BJ (cell line): ENCODE measurements around the gene PDE5A. TPM values are rescaled to one million over a fixed set of nuclear protein-coding genes. Genes with fewer than 3 reads are reported as not detected.

Experiments
- CTCF ChIA-PET: fragments of 350-600 bp; formaldehyde crosslinking; extraction: SDS; loops from one replicate; lab custom pipeline; 2021; ENCODE audit warnings: antibody characterized with exemption, inconsistent platforms; lab: Yijun Ruan, JAX
- POLR2A ChIA-PET: fragments of 300-600 bp; sonication (Branson Sonifier 250); formaldehyde crosslinking; extraction: SDS; loops from one replicate; lab custom pipeline; 2021; ENCODE audit warnings: antibody characterized with exemption; lab: Charles Lee
- DNase-seq: peaks from one replicate; pipeline ENCODE4 v3.0.0-alpha.2; 2011; ENCODE audit warnings: low read depth
- H3K27me3 ChIP-seq: 2 replicates; pipeline ENCODE4 v1.6.0; 2011; ENCODE audit warnings: low read length; ENCODE audit not compliant: control insufficient read depth, insufficient read depth
- H3K36me3 ChIP-seq: 2 replicates; pipeline ENCODE4 v1.5.1; 2011; ENCODE audit warnings: low read length; ENCODE audit not compliant: control insufficient read depth, insufficient read depth
- H3K4me3 ChIP-seq: 2 replicates; pipeline ENCODE4 v1.5.1; 2011; ENCODE audit warnings: low read depth, mild to moderate bottlenecking, control low read depth, low read length
- polyA plus RNA-seq: library from polyadenylated mRNA; depleted of rRNA; stranded (reverse); fragments of >200 nt; gene quantifications from 2 replicates; pipeline ENCODE4 v1.2.3, GENCODE V29; 2011
- TF ChIP-seq, protein P1 (sequence below): IDR thresholded peaks from 2 replicates; pipeline ENCODE4 v1.5.1; 2011; ENCODE audit warnings: low read depth, mild to moderate bottlenecking, control low read depth, inconsistent platforms, low read length, moderate library complexity; ENCODE audit not compliant: insufficient read depth

Gene PDE5A
- polyA plus RNA-seq, 1 experiment: 69.0 TPM

DNA sequence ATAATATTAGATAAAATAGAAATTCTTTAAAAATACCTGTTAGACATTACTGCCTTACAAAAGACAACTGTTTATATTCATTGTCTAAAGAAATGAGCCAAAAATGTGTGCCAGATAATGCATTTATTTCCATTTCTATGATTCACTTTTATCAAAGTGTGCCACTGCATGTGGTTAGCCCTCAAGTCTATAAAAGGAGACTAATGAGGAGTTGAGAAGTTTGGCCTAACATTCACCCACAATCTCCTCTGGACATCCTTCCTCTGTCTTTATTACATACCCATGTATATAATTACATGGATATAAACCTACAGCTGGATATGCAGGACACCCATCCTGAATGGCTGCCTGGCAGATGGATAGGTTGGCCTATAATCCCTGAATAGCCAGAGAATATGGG is 42.6 kb upstream of the PDE5A start:
- no peak overlapping the region for H3K4me3 ChIP-seq
- TF ChIP-seq, protein P1, sequence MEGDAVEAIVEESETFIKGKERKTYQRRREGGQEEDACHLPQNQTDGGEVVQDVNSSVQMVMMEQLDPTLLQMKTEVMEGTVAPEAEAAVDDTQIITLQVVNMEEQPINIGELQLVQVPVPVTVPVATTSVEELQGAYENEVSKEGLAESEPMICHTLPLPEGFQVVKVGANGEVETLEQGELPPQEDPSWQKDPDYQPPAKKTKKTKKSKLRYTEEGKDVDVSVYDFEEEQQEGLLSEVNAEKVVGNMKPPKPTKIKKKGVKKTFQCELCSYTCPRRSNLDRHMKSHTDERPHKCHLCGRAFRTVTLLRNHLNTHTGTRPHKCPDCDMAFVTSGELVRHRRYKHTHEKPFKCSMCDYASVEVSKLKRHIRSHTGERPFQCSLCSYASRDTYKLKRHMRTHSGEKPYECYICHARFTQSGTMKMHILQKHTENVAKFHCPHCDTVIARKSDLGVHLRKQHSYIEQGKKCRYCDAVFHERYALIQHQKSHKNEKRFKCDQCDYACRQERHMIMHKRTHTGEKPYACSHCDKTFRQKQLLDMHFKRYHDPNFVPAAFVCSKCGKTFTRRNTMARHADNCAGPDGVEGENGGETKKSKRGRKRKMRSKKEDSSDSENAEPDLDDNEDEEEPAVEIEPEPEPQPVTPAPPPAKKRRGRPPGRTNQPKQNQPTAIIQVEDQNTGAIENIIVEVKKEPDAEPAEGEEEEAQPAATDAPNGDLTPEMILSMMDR: no peak
- DNase-seq: no peak

DNA sequence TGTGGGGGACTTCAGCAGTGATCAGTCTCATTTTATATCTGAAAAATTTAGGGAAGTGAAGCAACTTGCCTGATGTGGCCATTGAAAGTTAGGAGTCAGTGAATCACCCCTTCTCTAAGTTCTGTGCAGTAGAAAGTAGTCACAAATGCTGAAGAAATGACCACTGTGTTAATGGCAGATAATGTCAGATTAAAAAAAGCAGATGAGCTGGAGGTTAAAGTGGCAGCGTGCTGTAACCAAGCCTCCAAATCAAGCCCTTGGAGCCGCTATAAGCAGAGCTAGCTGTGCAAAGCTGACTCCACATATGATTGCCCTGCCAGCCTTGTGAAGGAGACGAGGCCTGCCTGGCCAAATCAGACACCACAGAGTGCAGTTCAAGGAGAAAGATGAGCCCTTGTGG is 39.2 kb upstream of the PDE5A start:
- H3K36me3 ChIP-seq: no peaks in the 10 kb centered on the region
- TF ChIP-seq, protein P1: no peak
- H3K4me3 ChIP-seq: no peak overlapping the region
- DNase-seq: no peak
- ChIA-PET POLR2A (no interaction called here), CTCF (interaction anchor here (1.1 kb wide), 2 partner anchors 11 to 16 kb away, joined by 3 read pairs; no protein-coding TSS in a partner anchor)
- no peaks in the 10 kb centered on the region for H3K27me3 ChIP-seq

More for the DNA sequence above, 42.6 kb upstream of the PDE5A start:
- Histone ChIP-seq H3K27me3 (no peaks in the 10 kb centered on the region), H3K36me3 (no peaks in the 10 kb centered on the region)
- POLR2A ChIA-PET: no interaction called here
- CTCF ChIA-PET: interaction anchor here (1.4 kb wide), 1 partner anchor 43 kb away, joined by 4 read pairs; the partner anchor contains the start of gene PDE5A

DNA sequence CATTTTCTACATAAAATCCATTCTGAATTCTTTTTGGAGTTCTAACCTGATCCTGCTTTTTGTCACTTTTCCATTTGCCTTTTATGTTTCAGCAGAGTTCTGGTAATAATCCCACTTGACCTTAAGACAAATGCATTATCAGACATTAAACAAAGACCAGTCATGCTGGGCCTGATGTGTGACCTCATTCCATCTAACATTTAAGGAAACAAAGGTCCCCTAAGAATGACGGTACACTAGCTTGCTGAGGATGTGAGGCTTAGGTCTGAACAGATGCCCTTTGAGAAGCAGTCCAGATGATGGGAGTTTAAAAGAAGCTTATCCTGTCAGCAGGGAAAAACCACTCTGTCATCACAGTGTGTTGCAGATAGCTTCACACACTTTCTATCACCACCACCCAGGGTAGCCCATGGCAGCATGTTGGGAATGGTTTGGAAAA is 38.1 kb upstream of the PDE5A start:
- Histone ChIP-seq H3K27me3 (no peaks in the 10 kb centered on the region), H3K36me3 (no peaks in the 10 kb centered on the region), H3K4me3 (no peak overlapping the region)
- TF ChIP-seq, protein P1: no peak
- CTCF ChIA-PET: interaction anchor here (0.6 kb wide), 1 partner anchor 96 kb away, joined by 3 read pairs; no protein-coding TSS in a partner anchor
- POLR2A ChIA-PET: no interaction called here
- DNase-seq: no peak

DNA sequence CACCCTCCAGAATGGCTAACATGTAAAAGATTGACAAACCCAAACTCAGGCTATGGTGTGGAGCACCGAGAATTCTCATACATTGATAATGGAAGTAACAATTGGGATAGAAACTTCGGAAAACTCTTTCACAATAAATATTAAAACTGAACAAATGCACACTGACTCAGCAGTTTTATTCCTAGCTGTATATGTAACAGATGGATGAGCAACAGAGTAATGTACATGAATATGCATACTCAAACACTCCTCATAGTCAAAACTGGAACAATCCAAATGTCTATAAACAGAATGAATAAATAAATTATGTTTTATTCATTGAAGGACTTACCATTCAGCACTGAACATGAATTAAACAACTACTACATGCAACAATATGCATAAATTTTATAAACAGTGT is 37.1 kb upstream of the PDE5A start:
- CTCF ChIA-PET: no interaction called here
- TF ChIP-seq, protein P1: no peak

DNA sequence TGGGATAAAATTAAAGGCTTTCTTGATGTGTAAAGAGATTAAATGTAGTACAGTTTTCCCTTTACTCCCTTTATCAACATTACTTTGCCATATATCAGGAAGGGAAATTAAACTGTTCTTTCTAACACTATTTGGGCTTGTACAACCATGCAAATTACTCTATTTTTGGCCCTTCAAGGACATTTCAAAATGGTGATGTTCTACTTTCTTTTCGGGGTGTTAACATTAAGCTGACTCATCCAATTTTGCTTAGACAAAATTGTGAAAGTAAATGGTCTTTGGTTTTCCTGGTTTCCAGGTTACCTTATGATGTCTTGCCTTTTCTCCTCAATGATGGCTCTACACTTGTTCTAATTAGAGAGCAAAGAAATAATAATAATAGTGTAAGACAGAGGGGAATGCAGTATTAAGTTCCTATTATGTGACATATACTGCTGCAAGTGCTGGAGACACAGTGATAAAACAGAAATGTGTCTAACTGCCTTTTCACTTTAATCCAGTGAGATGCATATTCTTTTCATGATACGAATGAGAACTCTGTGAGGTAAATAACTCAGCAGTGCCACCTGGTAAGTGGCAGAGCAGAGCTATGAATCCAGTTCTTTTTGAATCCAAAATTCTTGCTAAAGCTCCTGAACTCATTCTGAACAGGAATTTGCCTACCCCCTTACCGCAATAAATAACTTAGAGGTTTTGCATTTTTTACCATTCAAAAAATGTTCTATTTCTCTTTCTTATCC is 35.7 kb upstream of the PDE5A start:
- TF ChIP-seq, protein P1: no peak
- POLR2A ChIA-PET: no interaction called here
- Histone ChIP-seq H3K27me3 (no peaks in the 10 kb centered on the region), H3K4me3 (no peak overlapping the region), H3K36me3 (no peaks in the 10 kb centered on the region)
- CTCF ChIA-PET: interaction anchor here (1.0 kb wide), 1 partner anchor 67 kb away, joined by 3 read pairs; no protein-coding TSS in a partner anchor
- DNase-seq: no peak

More for the DNA sequence above, 37.1 kb upstream of the PDE5A start:
- H3K36me3 ChIP-seq: no peaks in the 10 kb centered on the region
- no peak for DNase-seq
- H3K4me3 ChIP-seq: no peak overlapping the region
- POLR2A ChIA-PET: no interaction called here
- no peaks in the 10 kb centered on the region for H3K27me3 ChIP-seq
